Measurements from ENCODE around the gene RHOU. TPM values are rescaled to one million over a fixed set of nuclear protein-coding genes. Genes with fewer than 3 reads are reported as not detected.

Gene RHOU
- total RNA-seq, 4 donors from 2014 or later: 13.1 to 41.2 (median 26.6) TPM

GRCh38 chr1:228744356-228744755 is 9.1 kb downstream of the RHOU start:
- Histone ChIP-seq H3K4me3 (no peak overlapping the region), H3K27ac (no peak overlapping the region), H3K4me1 (no peaks in the 10 kb centered on the region), H3K36me3 (no peaks in the 10 kb centered on the region), H3K9me3 (no peaks in the 10 kb centered on the region), H3K27me3 (no peaks in the 10 kb centered on the region)
- intact Hi-C loops (cut with DNase I; ENCODE audit: low total_unique reads): no loop called here
- no peak for TF ChIP-seq CTCF (IDR thresholded peaks at IDR 0.05)
- TF ChIP-seq POLR2A (IDR thresholded peaks at IDR 0.05): no peak
- no peak for DNase-seq

- no peak for DNase-seq
- intact Hi-C loops (cut with DNase I; ENCODE audit: low total_unique reads): no loop called here
- H3K4me3 ChIP-seq: no peak overlapping the region
- no peaks in the 10 kb centered on the region for H3K4me1 ChIP-seq
- H3K9me3 ChIP-seq: no peaks in the 10 kb centered on the region
- no peaks in the 10 kb centered on the region for H3K36me3 ChIP-seq
- no peak overlapping the region for H3K27ac ChIP-seq
- H3K27me3 ChIP-seq: no peaks in the 10 kb centered on the region
- no peak for TF ChIP-seq POLR2A (IDR thresholded peaks at IDR 0.05)
- no peak for TF ChIP-seq CTCF (IDR thresholded peaks at IDR 0.05)
These were observed 9.6 kb downstream of the RHOU start for GRCh38 chr1:228744918-228745317.

GRCh38 chr1:228745497-228745896 is 10.2 kb downstream of the RHOU start:
- H3K36me3 ChIP-seq: no peaks in the 10 kb centered on the region
- H3K9me3 ChIP-seq: no peaks in the 10 kb centered on the region
- intact Hi-C loops (cut with DNase I; ENCODE audit: low total_unique reads): no loop called here
- H3K4me1 ChIP-seq: no peaks in the 10 kb centered on the region
- H3K27me3 ChIP-seq: no peaks in the 10 kb centered on the region
- no peak overlapping the region for H3K4me3 ChIP-seq
- DNase-seq: no peak
- H3K27ac ChIP-seq: no peak overlapping the region
- TF ChIP-seq CTCF (IDR thresholded peaks at IDR 0.05) (no peak), POLR2A (IDR thresholded peaks at IDR 0.05) (no peak)

GRCh38 chr1:228747301-228747935 is 12.1 kb downstream of the RHOU start:
- no peak overlapping the region for H3K4me3 ChIP-seq
- intact Hi-C loops (cut with DNase I; ENCODE audit: low total_unique reads): no loop called here
- H3K27me3 ChIP-seq: no peaks in the 10 kb centered on the region
- H3K4me1 ChIP-seq: no peaks in the 10 kb centered on the region
- no peak for TF ChIP-seq CTCF (IDR thresholded peaks at IDR 0.05)
- no peak overlapping the region for H3K27ac ChIP-seq
- no peaks in the 10 kb centered on the region for H3K9me3 ChIP-seq
- DNase-seq: no peak
- no peaks in the 10 kb centered on the region for H3K36me3 ChIP-seq

GRCh38 chr1:228748029-228748428 is 12.8 kb downstream of the RHOU start:
- no peaks in the 10 kb centered on the region for H3K27me3 ChIP-seq
- intact Hi-C loops (cut with DNase I; ENCODE audit: low total_unique reads): no loop called here
- H3K36me3 ChIP-seq: no peaks in the 10 kb centered on the region
- H3K4me3 ChIP-seq: no peak overlapping the region
- TF ChIP-seq POLR2A (IDR thresholded peaks at IDR 0.05) (no peak), CTCF (IDR thresholded peaks at IDR 0.05) (no peak)
- DNase-seq: no peak
- H3K4me1 ChIP-seq: no peaks in the 10 kb centered on the region
- no peaks in the 10 kb centered on the region for H3K9me3 ChIP-seq
- H3K27ac ChIP-seq: no peak overlapping the region
